Activated naive CD4-positive, alpha-beta T cell treated with anti-CD3 and anti-CD28 coated beads for 36 hours (primary cell): Measurements from ENCODE around the gene SLC9A9. TPM values are rescaled to one million over a fixed set of nuclear protein-coding genes. Genes with fewer than 3 reads are reported as not detected.

Experiments
- CTCF ChIA-PET: fragments of 350-600 bp; sonication (Branson Sonifier 250); formaldehyde crosslinking; loops from one replicate; lab custom pipeline; 2021; ENCODE audit warnings: antibody characterized with exemption; lab: Charles Lee
- DNase-seq: peaks from one replicate; pipeline ENCODE4 v3.0.0-alpha.2; 2020
- H3K27ac Mint-ChIP-seq: one replicate; pipeline ENCODE4 v1.8.0; 2021; ENCODE audit warnings: mild to moderate bottlenecking, mixed read lengths
- H3K27me3 Mint-ChIP-seq: one replicate; pipeline ENCODE4 v1.8.0; 2021; ENCODE audit warnings: low read depth, mixed read lengths
- H3K36me3 Mint-ChIP-seq: one replicate; pipeline ENCODE4 v1.8.0; 2021; ENCODE audit warnings: low read depth, mixed read lengths
- H3K4me1 Mint-ChIP-seq: one replicate; pipeline ENCODE4 v1.8.0; 2021; ENCODE audit warnings: low read depth, mixed read lengths
- H3K4me3 Mint-ChIP-seq: one replicate; pipeline ENCODE4 v1.8.0; 2021; ENCODE audit warnings: mild to moderate bottlenecking, moderate library complexity, mixed read lengths
- H3K9me3 Mint-ChIP-seq: one replicate; pipeline ENCODE4 v1.8.0; 2021; ENCODE audit warnings: mixed read lengths
- intact Hi-C: fragments of 100-400 bp; cut with micrococcal nuclease; formaldehyde crosslinking; loops from one replicate; pipeline ENCODE4 v1.15.1; 2023
- total RNA-seq, 2 experiments: library from RNA; stranded (reverse); gene quantifications; one replicate each; pipeline ENCODE4 v1.2.3, GENCODE V29; 2021

The SLC9A9 gene
- total RNA-seq, 2 experiments from 2014 or later = 0.33 to 0.49 TPM

GRCh38 chr3:143314251-143315093 lies 533.8 kb downstream of the SLC9A9 start:
- DNase-seq = no peak
- Mint-ChIP-seq H3K27me3 (no peaks in the 10 kb centered on the region), H3K27ac (no peak overlapping the region), H3K4me3 (no peak overlapping the region), H3K9me3 (no peaks in the 10 kb centered on the region), H3K36me3 (no peaks in the 10 kb centered on the region), H3K4me1 (no peaks in the 10 kb centered on the region)
- intact Hi-C loops = no loop called here
- CTCF ChIA-PET = no interaction called here

- CTCF ChIA-PET = no interaction called here
- DNase-seq = no peak
- no peak overlapping the region for H3K4me3 Mint-ChIP-seq
- no peaks in the 10 kb centered on the region for H3K9me3 Mint-ChIP-seq
- intact Hi-C loops = no loop called here
- H3K27ac Mint-ChIP-seq = no peak overlapping the region
- H3K4me1 Mint-ChIP-seq = no peaks in the 10 kb centered on the region
- H3K36me3 Mint-ChIP-seq = no peaks in the 10 kb centered on the region
- no peaks in the 10 kb centered on the region for H3K27me3 Mint-ChIP-seq
Observed at GRCh38 chr3:143313893-143314188, 534.4 kb downstream of the SLC9A9 start.

- Mint-ChIP-seq H3K4me1 (no peaks in the 10 kb centered on the region), H3K9me3 (no peaks in the 10 kb centered on the region), H3K27me3 (no peaks in the 10 kb centered on the region), H3K4me3 (no peak overlapping the region), H3K36me3 (no peaks in the 10 kb centered on the region), H3K27ac (no peak overlapping the region)
- intact Hi-C loops = no loop called here
- CTCF ChIA-PET = no interaction called here
- no peak for DNase-seq
Observed at GRCh38 chr3:143313025-143313892, 535.0 kb downstream of the SLC9A9 start.

GRCh38 chr3:143311096-143311495 lies 537.2 kb downstream of the SLC9A9 start:
- intact Hi-C loops = no loop called here
- H3K27me3 Mint-ChIP-seq = no peaks in the 10 kb centered on the region
- CTCF ChIA-PET = no interaction called here
- no peak for DNase-seq
- H3K4me3 Mint-ChIP-seq = no peak overlapping the region
- H3K4me1 Mint-ChIP-seq = no peaks in the 10 kb centered on the region
- H3K27ac Mint-ChIP-seq = no peak overlapping the region
- no peaks in the 10 kb centered on the region for H3K9me3 Mint-ChIP-seq
- H3K36me3 Mint-ChIP-seq = no peaks in the 10 kb centered on the region

GRCh38 chr3:143309705-143310104 lies 538.6 kb downstream of the SLC9A9 start:
- DNase-seq = no peak
- no peaks in the 10 kb centered on the region for H3K9me3 Mint-ChIP-seq
- CTCF ChIA-PET = no interaction called here
- no peaks in the 10 kb centered on the region for H3K36me3 Mint-ChIP-seq
- H3K27ac Mint-ChIP-seq = no peak overlapping the region
- no peaks in the 10 kb centered on the region for H3K27me3 Mint-ChIP-seq
- no peak overlapping the region for H3K4me3 Mint-ChIP-seq
- no peaks in the 10 kb centered on the region for H3K4me1 Mint-ChIP-seq
- intact Hi-C loops = no loop called here

GRCh38 chr3:143307613-143308183 lies 540.6 kb downstream of the SLC9A9 start:
- Mint-ChIP-seq H3K27me3 (no peaks in the 10 kb centered on the region), H3K36me3 (no peaks in the 10 kb centered on the region), H3K4me1 (no peaks in the 10 kb centered on the region), H3K27ac (no peak overlapping the region), H3K9me3 (no peaks in the 10 kb centered on the region), H3K4me3 (no peak overlapping the region)
- DNase-seq = no peak
- intact Hi-C loops = no loop called here
- CTCF ChIA-PET = no interaction called here

GRCh38 chr3:143306407-143306806 lies 541.9 kb downstream of the SLC9A9 start:
- no peaks in the 10 kb centered on the region for H3K36me3 Mint-ChIP-seq
- intact Hi-C loops = no loop called here
- DNase-seq = no peak
- no peaks in the 10 kb centered on the region for H3K4me1 Mint-ChIP-seq
- CTCF ChIA-PET = no interaction called here
- no peaks in the 10 kb centered on the region for H3K27me3 Mint-ChIP-seq
- H3K4me3 Mint-ChIP-seq = no peak overlapping the region
- H3K9me3 Mint-ChIP-seq = no peaks in the 10 kb centered on the region
- H3K27ac Mint-ChIP-seq = no peak overlapping the region

- Mint-ChIP-seq H3K27ac (no peak overlapping the region), H3K4me1 (peaks cover 8% of the 10 kb centered on the region), H3K27me3 (no peaks in the 10 kb centered on the region), H3K9me3 (no peaks in the 10 kb centered on the region), H3K4me3 (no peak overlapping the region), H3K36me3 (no peaks in the 10 kb centered on the region)
- intact Hi-C loops = no loop called here
- CTCF ChIA-PET = interaction anchor here (0.6 to 1.7 kb wide), 2 partner anchors 11 to 180 kb away, joined by 3 to 4 read pairs; no protein-coding TSS in a partner anchor
- DNase-seq = no peak
Observed at GRCh38 chr3:143302638-143303171, 545.6 kb downstream of the SLC9A9 start.

- Mint-ChIP-seq H3K9me3 (no peaks in the 10 kb centered on the region), H3K27me3 (no peaks in the 10 kb centered on the region), H3K4me1 (peaks cover 8% of the 10 kb centered on the region), H3K27ac (no peak overlapping the region), H3K4me3 (no peak overlapping the region), H3K36me3 (no peaks in the 10 kb centered on the region)
- CTCF ChIA-PET = interaction anchor here (1.0 to 1.7 kb wide), 2 partner anchors 10 to 370 kb away, joined by 3 to 4 read pairs; no protein-coding TSS in a partner anchor
- no peak for DNase-seq
- intact Hi-C loops = no loop called here
Observed at GRCh38 chr3:143301031-143301901, 547.0 kb downstream of the SLC9A9 start.

GRCh38 chr3:143298886-143299535 lies 549.3 kb downstream of the SLC9A9 start:
- intact Hi-C loops = no loop called here
- H3K36me3 Mint-ChIP-seq = no peaks in the 10 kb centered on the region
- CTCF ChIA-PET = interaction anchor here (1.1 kb wide), 1 partner anchor 178 kb away, joined by 3 read pairs; no protein-coding TSS in a partner anchor
- H3K4me3 Mint-ChIP-seq = no peak overlapping the region
- H3K27me3 Mint-ChIP-seq = no peaks in the 10 kb centered on the region
- H3K9me3 Mint-ChIP-seq = no peaks in the 10 kb centered on the region
- H3K4me1 Mint-ChIP-seq = peaks cover 24% of the 10 kb centered on the region
- no peak overlapping the region for H3K27ac Mint-ChIP-seq
- DNase-seq = no peak

- Mint-ChIP-seq H3K36me3 (no peaks in the 10 kb centered on the region), H3K4me3 (no peak overlapping the region), H3K27ac (no peak overlapping the region), H3K4me1 (peaks cover 25% of the 10 kb centered on the region), H3K27me3 (no peaks in the 10 kb centered on the region), H3K9me3 (no peaks in the 10 kb centered on the region)
- intact Hi-C loops = no loop called here
- DNase-seq = no peak
- CTCF ChIA-PET = interaction anchor here (1.1 kb wide), 1 partner anchor 177 kb away, joined by 3 read pairs; no protein-coding TSS in a partner anchor
Observed at GRCh38 chr3:143298380-143298779, 549.9 kb downstream of the SLC9A9 start.
